H9 (cell line): ENCODE results near the gene E4F1. TPM values are rescaled to one million over a fixed set of nuclear protein-coding genes. Genes with fewer than 3 reads are reported as not detected.

Source experiments
- DNase-seq: peaks from one replicate; pipeline ENCODE4 v3.0.0-alpha.2; 2017
- H2AFZ ChIP-seq: one replicate; pipeline ENCODE4 v1.6.1; 2013; ENCODE audit warnings: mild to moderate bottlenecking, low read length, control low read depth, moderate library complexity
- H2AK5ac ChIP-seq: 2 replicates; pipeline ENCODE4 v1.6.1; 2013; ENCODE audit warnings: low read length, control low read depth, mixed read lengths; ENCODE audit not compliant: insufficient read length
- H2BK120ac ChIP-seq: one replicate; pipeline ENCODE4 v1.6.1; 2013; ENCODE audit warnings: low read depth, mild to moderate bottlenecking, low read length, control low read depth, inconsistent platforms; ENCODE audit not compliant: poor library complexity, severe bottlenecking
- H2BK12ac ChIP-seq: 2 replicates; pipeline ENCODE4 v1.6.1; 2013; ENCODE audit warnings: low read length, control low read depth, mixed read lengths, low read depth; ENCODE audit not compliant: insufficient read length
- H2BK15ac ChIP-seq: 2 replicates; pipeline ENCODE4 v1.6.1; 2013; ENCODE audit warnings: low read depth, low read length, control low read depth
- H2BK20ac ChIP-seq: one replicate; pipeline ENCODE4 v1.6.1; 2013; ENCODE audit warnings: low read depth, mild to moderate bottlenecking, low read length, control low read depth, inconsistent platforms; ENCODE audit not compliant: poor library complexity, severe bottlenecking
- H2BK5ac ChIP-seq: 2 replicates; pipeline ENCODE4 v1.6.1; 2013; ENCODE audit warnings: low read length, control low read depth, mixed read lengths; ENCODE audit not compliant: insufficient read length
- H3K14ac ChIP-seq: 2 replicates; pipeline ENCODE4 v1.6.1; 2013; ENCODE audit warnings: low read length, control low read depth; ENCODE audit not compliant: insufficient read depth
- H3K18ac ChIP-seq: 2 replicates; pipeline ENCODE4 v1.6.1; 2013; ENCODE audit warnings: low read depth, mild to moderate bottlenecking, mixed read lengths, low read length, control low read depth; ENCODE audit not compliant: insufficient read length
- H3K23ac ChIP-seq: 2 replicates; pipeline ENCODE4 v1.6.1; 2013; ENCODE audit warnings: low read length, control low read depth, mixed read lengths, low read depth; ENCODE audit not compliant: insufficient read length
- H3K23me2 ChIP-seq: 2 replicates; pipeline ENCODE4 v1.6.1; 2013; ENCODE audit warnings: low read depth, mild to moderate bottlenecking, mixed read lengths, low read length, control low read depth; ENCODE audit not compliant: insufficient read length, poor library complexity, severe bottlenecking
- H3K27ac ChIP-seq: 2 replicates; pipeline ENCODE4 v1.5.1; 2013; ENCODE audit warnings: low read length, control low read depth, mixed read lengths, low read depth; ENCODE audit not compliant: insufficient read length
- H3K27me3 ChIP-seq: 2 replicates; pipeline ENCODE4 v1.6.1; 2013; ENCODE audit warnings: low read length, control low read depth, inconsistent platforms; ENCODE audit not compliant: insufficient read depth
- H3K4ac ChIP-seq: 2 replicates; pipeline ENCODE4 v1.6.1; 2013; ENCODE audit warnings: low read depth, mild to moderate bottlenecking, control low read depth, inconsistent platforms, low read length, moderate library complexity
- H3K4me1 ChIP-seq: 2 replicates; pipeline ENCODE4 v1.6.1; 2013; ENCODE audit warnings: low read length, control low read depth, inconsistent platforms; ENCODE audit not compliant: insufficient read depth
- H3K4me2 ChIP-seq: 2 replicates; pipeline ENCODE4 v1.6.1; 2013; ENCODE audit warnings: low read length, control low read depth, mixed read lengths; ENCODE audit not compliant: insufficient read length, insufficient read depth
- H3K56ac ChIP-seq: 2 replicates; pipeline ENCODE4 v1.6.1; 2013; ENCODE audit warnings: low read depth, mild to moderate bottlenecking, mixed read lengths, low read length, control low read depth; ENCODE audit not compliant: insufficient read length
- H3K79me1 ChIP-seq: 2 replicates; pipeline ENCODE4 v1.6.1; 2013; ENCODE audit warnings: low read depth, mild to moderate bottlenecking, moderate library complexity, low read length, control low read depth, inconsistent platforms; ENCODE audit not compliant: insufficient read depth, poor library complexity, severe bottlenecking
- H3K79me2 ChIP-seq: 2 replicates; pipeline ENCODE4 v1.6.1; 2013; ENCODE audit warnings: low read length, control low read depth, inconsistent platforms; ENCODE audit not compliant: insufficient read depth
- H3K9ac ChIP-seq: 2 replicates; pipeline ENCODE4 v1.6.1; 2013; ENCODE audit warnings: low read length, control low read depth, mixed read lengths; ENCODE audit not compliant: insufficient read length; ENCODE audit errors: extremely low read depth
- H3K9me3 ChIP-seq: one replicate; pipeline ENCODE4 v1.6.1; 2013; ENCODE audit warnings: low read depth, low read length, inconsistent platforms; ENCODE audit not compliant: control insufficient read depth
- H3T11ph ChIP-seq: one replicate; pipeline ENCODE4 v1.6.1; 2013; ENCODE audit warnings: mild to moderate bottlenecking, low read length, control low read depth, inconsistent platforms
- H4K20me1 ChIP-seq: one replicate; pipeline ENCODE4 v1.6.1; 2013; ENCODE audit not compliant: control insufficient read depth, insufficient read length, insufficient read depth
- H4K5ac ChIP-seq: 2 replicates; pipeline ENCODE4 v1.6.1; 2013; ENCODE audit warnings: low read depth, mild to moderate bottlenecking, mixed read lengths, low read length, control low read depth; ENCODE audit not compliant: insufficient read length
- H4K8ac ChIP-seq: replicated peaks from 2 replicates; pipeline ENCODE4 v1.6.1; 2013; ENCODE audit warnings: low read length, control low read depth, mixed read lengths, low read depth; ENCODE audit not compliant: insufficient read length
- H4K91ac ChIP-seq: 2 replicates; pipeline ENCODE4 v1.6.1; 2013; ENCODE audit warnings: low read depth, mild to moderate bottlenecking, moderate library complexity, mixed read lengths, low read length, control low read depth; ENCODE audit not compliant: insufficient read length
- H3K27ac Mint-ChIP-seq, 3 experiments: 2 replicates in 2 of 3; 3 replicates in 1 of 3; pipeline ENCODE4 v1.8.0; 2020 to 2021; ENCODE audit warnings: mixed read lengths in 3 of 3, mild to moderate bottlenecking in 1 of 3, moderate library complexity in 1 of 3
- H3K27me3 Mint-ChIP-seq: 2 replicates; pipeline ENCODE4 v1.8.0; 2021; ENCODE audit warnings: low read depth, mild to moderate bottlenecking, moderate library complexity, mixed read lengths
- H3K36me3 Mint-ChIP-seq, 3 experiments: 2 replicates in 2 of 3; 3 replicates in 1 of 3; pipeline ENCODE4 v1.8.0; 2020 to 2021; ENCODE audit warnings: low read depth in 3 of 3, mixed read lengths in 3 of 3; ENCODE audit not compliant: insufficient read depth in 1 of 3
- H3K4me1 Mint-ChIP-seq, 2 experiments: 2 replicates each; pipeline ENCODE4 v1.8.0; 2020; ENCODE audit warnings: mixed read lengths in 2 of 2
- H3K4me3 Mint-ChIP-seq, 2 experiments: 2 replicates in 1 of 2; 3 replicates in 1 of 2; pipeline ENCODE4 v1.8.0; 2020 to 2021; ENCODE audit warnings: mild to moderate bottlenecking in 2 of 2, mixed read lengths in 2 of 2, moderate library complexity in 1 of 2
- H3K9me3 Mint-ChIP-seq, 2 experiments: 2 replicates in 1 of 2; 3 replicates in 1 of 2; pipeline ENCODE4 v1.8.0; 2020; ENCODE audit warnings: mild to moderate bottlenecking in 2 of 2, mixed read lengths in 2 of 2, moderate library complexity in 1 of 2
- CTCF ChIP-seq: fragments of 200-600 bp; sonication (generic); conservative IDR thresholded peaks from 3 replicates; pipeline ENCODE4 v1.8.0; 2021; ENCODE audit warnings: antibody characterized with exemption, mild to moderate bottlenecking
- WGBS: extraction: QIAGEN DNeasy Blood & Tissue Kit; methylation state at CpG from one replicate; pipeline ENCODE4 v1.1.7; 2013; ENCODE audit warnings: missing lambda C conversion rate, low lambda C conversion rate, mixed read lengths; ENCODE audit not compliant: insufficient read length; ENCODE audit errors: extremely low coverage; 5-methylcytosine and 5-hydroxymethylcytosine counted together
- total RNA-seq: library from RNA; stranded (reverse); gene quantifications from 2 replicates; pipeline ENCODE4 v1.2.1, GENCODE V29; 2021

The E4F1 gene
- total RNA-seq, 1 experiment from 2014 or later = 35.9 TPM

- no peak overlapping the region for H2AFZ ChIP-seq
- H3K9me3 ChIP-seq = no peaks in the 10 kb centered on the region
Observed at GRCh38 chr16:2271848-2272461, 48.6 kb downstream of the E4F1 start.

More at GRCh38 chr16:2271848-2272461, 48.6 kb downstream of the E4F1 start:
- H4K5ac ChIP-seq = no peak overlapping the region
- H3K23me2 ChIP-seq = no peaks in the 10 kb centered on the region
- H3K4ac ChIP-seq = no peak overlapping the region
- H3K79me2 ChIP-seq = peaks cover 6% of the 10 kb centered on the region; the same call in 1 of the 2 replicates
- no peak overlapping the region for H3K27ac ChIP-seq
- no peaks in the 10 kb centered on the region for H3K27me3 ChIP-seq
- DNase-seq = no peak
- no peak overlapping the region for H3K18ac ChIP-seq
- H2BK5ac ChIP-seq = no peak overlapping the region
- H3K4me1 Mint-ChIP-seq = peaks cover 12 to 16% of the 10 kb centered on the region in 2 experiments
- no peak overlapping the region for H3K56ac ChIP-seq
- H3K9me3 Mint-ChIP-seq = no peaks in the 10 kb centered on the region
- H3K27ac Mint-ChIP-seq = no peak overlapping the region; a peak in 1 of 7 replicates
- no peaks in the 10 kb centered on the region for H3K79me1 ChIP-seq
- no peak for TF ChIP-seq CTCF
- H3K4me3 Mint-ChIP-seq = no peak overlapping the region
- H3K36me3 Mint-ChIP-seq = peaks cover under 1 to 8% (median 4%) of the 10 kb centered on the region in 3 experiments; a peak in 5 of 7 replicates
- H2BK15ac ChIP-seq = no peak overlapping the region
- H4K91ac ChIP-seq = no peak overlapping the region
- no peak overlapping the region; the same call in 1 of the 2 replicates for H3K14ac ChIP-seq
- no peak overlapping the region for H2AK5ac ChIP-seq
- no peaks in the 10 kb centered on the region for H3K4me1 ChIP-seq
- no CpG with 5 or more reads among the region's 14 CpGs for WGBS
- H2BK12ac ChIP-seq = no peak overlapping the region
- no peak overlapping the region for H4K8ac ChIP-seq
- H3T11ph ChIP-seq = no peak overlapping the region
- H2BK120ac ChIP-seq = no peak overlapping the region
- no peak overlapping the region for H3K4me2 ChIP-seq
- no peaks in the 10 kb centered on the region for H4K20me1 ChIP-seq
- H3K9ac ChIP-seq = no peak overlapping the region
- H3K23ac ChIP-seq = no peak overlapping the region
- H3K27me3 Mint-ChIP-seq = peaks cover 6% of the 10 kb centered on the region; the same call in 1 of the 2 replicates
- no peak overlapping the region for H2BK20ac ChIP-seq
